ENCODE data around the gene SURF1.
"Not testable (repeated sequence)": the region's sequence is repeated elsewhere in the genome, so short reads cannot be mapped to it uniquely, and the experiment has no call there.

SURF1 gene

DNA sequence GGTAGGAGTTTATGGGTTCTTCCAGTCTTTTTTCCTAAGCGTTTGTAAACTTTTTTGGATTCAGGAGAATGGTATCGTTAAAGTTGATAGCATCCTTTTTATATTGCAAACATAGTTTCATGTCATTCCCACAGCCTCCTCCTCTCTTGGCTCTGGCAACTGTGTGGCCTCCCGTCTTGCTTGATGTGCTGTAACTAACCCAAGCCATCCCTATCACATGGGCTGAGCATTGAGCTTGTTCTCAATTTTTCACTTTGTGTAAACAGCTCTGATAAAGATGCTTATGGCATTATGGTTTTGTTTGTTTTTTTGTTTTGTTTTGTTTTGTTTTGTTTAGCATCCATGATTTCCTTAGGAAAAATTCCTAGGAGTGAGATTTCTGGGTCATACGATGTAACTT is 24.4 kb upstream of the SURF1 start:
- H3K36me3 ChIP-seq (ENCODE audit: control insufficient read depth, insufficient read depth, low read length): no peaks in the 10 kb centered on the region
- no peak overlapping the region for H3K4ac ChIP-seq (ENCODE audit: low read depth, low read length)
- no peak overlapping the region for H4K8ac ChIP-seq (ENCODE audit: low read depth, low read length)
- no peaks in the 10 kb centered on the region for H3K4me1 ChIP-seq (ENCODE audit: control insufficient read depth, low read depth, low read length)
- no peak overlapping the region for H3K9ac ChIP-seq (ENCODE audit: low read length)
- no peaks in the 10 kb centered on the region for H3K79me2 ChIP-seq (ENCODE audit: control insufficient read depth, insufficient read depth, low read length)
- H2AK5ac ChIP-seq (ENCODE audit: low read length): no peak overlapping the region
- H2BK120ac ChIP-seq (ENCODE audit: low read depth, low read length): no peak overlapping the region
- no peak overlapping the region for H2BK5ac ChIP-seq (ENCODE audit: low read length)
- H3K4me3 ChIP-seq (ENCODE audit: low read length): no peak overlapping the region
- H3K27ac ChIP-seq (ENCODE audit: low read depth, low read length): no peak overlapping the region
- H3K27me3 ChIP-seq (ENCODE audit: insufficient read depth, low read length, poor library complexity): no peaks in the 10 kb centered on the region
- DNase-seq: no peak
- no peak overlapping the region for H2BK15ac ChIP-seq (replicated peaks; ENCODE audit: low read depth)
- H3K18ac ChIP-seq (ENCODE audit: low read length): no peak overlapping the region
- H3K4me2 ChIP-seq (ENCODE audit: low read length): no peak overlapping the region
- no peak overlapping the region for H4K5ac ChIP-seq (ENCODE audit: low read length)
- no peak overlapping the region for H3K23ac ChIP-seq (ENCODE audit: low read length)
- H3K56ac ChIP-seq (ENCODE audit: low read length): no peak overlapping the region
- H3K79me1 ChIP-seq (ENCODE audit: low read length): no peaks in the 10 kb centered on the region
- WGBS (ENCODE audit: extremely low coverage, insufficient coverage, low lambda C conversion rate): no CpG with 5 or more reads among the region's 4 CpGs

DNA sequence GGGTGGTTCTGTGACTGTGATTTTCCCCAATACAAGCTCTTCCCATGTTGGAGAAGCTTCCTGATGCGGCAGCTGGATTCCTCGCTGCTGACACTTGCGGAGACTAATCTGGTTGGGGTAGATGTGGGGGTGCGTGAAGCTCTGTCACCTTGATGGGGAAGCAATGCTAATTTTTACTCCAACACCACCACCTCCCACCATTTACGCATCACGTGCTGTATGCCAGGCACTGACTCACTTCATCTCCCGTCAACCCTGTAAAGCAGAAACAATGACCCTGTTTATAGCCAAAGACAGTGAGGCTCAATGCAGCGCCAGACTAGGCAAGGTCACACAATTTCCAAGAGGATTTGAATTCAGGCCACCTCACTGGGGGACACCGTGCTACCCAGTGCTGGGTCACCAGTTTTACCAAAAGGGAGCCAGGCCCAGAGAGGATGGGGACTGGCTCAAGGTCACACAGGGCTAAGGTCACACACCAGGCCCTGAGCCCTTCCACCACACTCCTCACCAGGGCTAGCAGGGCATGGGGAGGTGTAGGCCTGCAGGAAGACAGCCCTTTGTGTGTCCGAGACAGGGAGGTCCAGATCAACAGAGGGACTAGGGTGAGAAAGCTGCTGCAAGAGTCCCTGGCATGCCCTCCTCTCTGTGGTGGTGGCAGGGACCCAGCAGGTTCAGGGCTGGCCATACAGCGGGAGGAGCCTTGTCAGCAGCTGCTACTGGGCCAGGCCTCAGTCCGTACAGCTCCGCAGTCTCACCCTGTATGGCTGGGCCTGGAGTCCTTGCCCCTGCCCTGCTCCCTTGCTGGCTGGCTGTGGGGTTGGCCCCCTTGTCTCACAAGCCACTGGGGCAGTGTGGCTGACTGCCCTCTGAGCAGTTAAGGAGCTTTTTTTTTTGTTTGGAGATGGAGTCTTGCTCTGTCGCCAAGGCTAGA is 23.1 kb upstream of the SURF1 start:
- Histone ChIP-seq H3K23ac (ENCODE audit: low read length) (no peak overlapping the region), H3K4ac (ENCODE audit: low read depth, low read length) (no peak overlapping the region), H3K79me2 (ENCODE audit: control insufficient read depth, insufficient read depth, low read length) (peaks cover 11% of the 10 kb centered on the region), H4K8ac (ENCODE audit: low read depth, low read length) (no peak overlapping the region), H3K4me2 (ENCODE audit: low read length) (no peak overlapping the region), H3K56ac (ENCODE audit: low read length) (no peak overlapping the region), H3K36me3 (ENCODE audit: control insufficient read depth, insufficient read depth, low read length) (no peaks in the 10 kb centered on the region), H2BK5ac (ENCODE audit: low read length) (no peak overlapping the region), H4K5ac (ENCODE audit: low read length) (no peak overlapping the region), H3K27me3 (ENCODE audit: insufficient read depth, low read length, poor library complexity) (no peaks in the 10 kb centered on the region), H3K18ac (ENCODE audit: low read length) (no peak overlapping the region), H3K9ac (ENCODE audit: low read length) (no peak overlapping the region), H2AK5ac (ENCODE audit: low read length) (no peak overlapping the region), H3K4me1 (ENCODE audit: control insufficient read depth, low read depth, low read length) (no peaks in the 10 kb centered on the region), H3K79me1 (ENCODE audit: low read length) (peaks cover 4% of the 10 kb centered on the region), H2BK120ac (ENCODE audit: low read depth, low read length) (no peak overlapping the region), H3K27ac (ENCODE audit: low read depth, low read length) (no peak overlapping the region), H3K4me3 (ENCODE audit: low read length) (no peak overlapping the region), H2BK15ac (replicated peaks; ENCODE audit: low read depth) (no peak overlapping the region)
- no CpG with 5 or more reads among the region's 14 CpGs for WGBS (ENCODE audit: extremely low coverage, insufficient coverage, low lambda C conversion rate)
- DNase-seq: no peak

DNA sequence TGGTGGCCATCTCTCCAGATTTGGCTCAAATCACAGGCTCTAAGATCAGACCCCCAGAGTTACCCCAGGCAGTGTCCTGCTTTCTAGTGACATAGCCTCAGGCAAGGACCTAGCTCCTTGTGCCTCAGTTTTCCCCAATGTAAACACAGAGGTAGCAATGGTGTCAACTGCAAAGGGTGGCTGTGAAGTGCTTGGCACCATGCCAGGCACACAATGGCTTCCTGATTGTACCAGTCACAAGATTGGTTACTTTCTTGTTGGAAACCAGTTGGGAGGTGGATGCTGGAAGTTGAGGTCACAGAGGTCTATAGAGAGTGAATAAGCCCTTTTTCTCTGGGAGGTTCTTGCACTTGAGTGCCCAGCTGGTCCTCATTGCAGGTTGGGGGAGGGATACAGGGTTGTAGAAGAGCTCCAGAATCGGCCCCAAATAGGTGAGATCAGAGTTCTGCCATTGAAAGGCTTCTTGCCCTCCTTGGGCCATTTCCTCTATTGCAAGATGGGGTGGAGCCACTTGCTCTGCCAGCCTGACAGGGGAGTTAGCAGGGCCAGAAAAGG is 22.2 kb upstream of the SURF1 start:
- Histone ChIP-seq H3K23ac (ENCODE audit: low read length) (no peak overlapping the region), H3K27me3 (ENCODE audit: insufficient read depth, low read length, poor library complexity) (no peaks in the 10 kb centered on the region), H3K79me1 (ENCODE audit: low read length) (peaks cover 5% of the 10 kb centered on the region), H3K18ac (ENCODE audit: low read length) (no peak overlapping the region), H3K36me3 (ENCODE audit: control insufficient read depth, insufficient read depth, low read length) (peaks cover 1% of the 10 kb centered on the region), H2BK15ac (replicated peaks; ENCODE audit: low read depth) (no peak overlapping the region), H2AK5ac (ENCODE audit: low read length) (no peak overlapping the region), H4K5ac (ENCODE audit: low read length) (no peak overlapping the region), H3K4me1 (ENCODE audit: control insufficient read depth, low read depth, low read length) (no peaks in the 10 kb centered on the region), H3K56ac (ENCODE audit: low read length) (no peak overlapping the region), H3K4me2 (ENCODE audit: low read length) (no peak overlapping the region), H2BK5ac (ENCODE audit: low read length) (no peak overlapping the region), H3K9ac (ENCODE audit: low read length) (no peak overlapping the region), H4K8ac (ENCODE audit: low read depth, low read length) (no peak overlapping the region), H3K27ac (ENCODE audit: low read depth, low read length) (no peak overlapping the region), H2BK120ac (ENCODE audit: low read depth, low read length) (no peak overlapping the region), H3K4me3 (ENCODE audit: low read length) (no peak overlapping the region), H3K4ac (ENCODE audit: low read depth, low read length) (no peak overlapping the region), H3K79me2 (ENCODE audit: control insufficient read depth, insufficient read depth, low read length) (peaks cover 16% of the 10 kb centered on the region)
- no peak for DNase-seq
- WGBS (ENCODE audit: extremely low coverage, insufficient coverage, low lambda C conversion rate): no CpG with 5 or more reads among the region's 1 CpG

DNA sequence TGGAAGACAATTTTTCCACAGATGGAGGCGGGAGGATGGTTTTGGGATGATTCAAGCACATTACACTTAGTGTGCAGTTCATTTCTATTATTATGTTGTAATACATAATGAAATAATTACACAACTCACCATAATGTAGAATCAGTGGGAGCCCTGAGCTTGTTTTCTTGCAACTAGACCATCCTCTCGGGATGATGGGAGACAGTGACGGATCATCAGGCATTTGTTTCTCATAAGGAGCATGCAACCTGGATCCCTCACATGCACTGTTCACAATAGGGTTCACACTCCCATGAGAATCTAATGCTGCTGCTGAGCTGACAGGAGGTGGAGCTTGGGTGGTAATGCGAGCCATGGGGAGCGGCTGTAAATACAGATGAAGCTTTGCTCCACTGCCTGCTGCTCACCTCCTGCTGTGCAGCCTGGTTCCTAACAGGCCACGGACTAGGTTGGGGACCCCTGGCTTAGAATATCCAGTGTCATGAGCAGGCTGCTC is 21.5 kb upstream of the SURF1 start:
- no peak overlapping the region for H3K23ac ChIP-seq (ENCODE audit: low read length)
- H3K9ac ChIP-seq (ENCODE audit: low read length): no peak overlapping the region
- no peak overlapping the region for H4K5ac ChIP-seq (ENCODE audit: low read length)
- H4K8ac ChIP-seq (ENCODE audit: low read depth, low read length): no peak overlapping the region
- no peak overlapping the region for H3K4me2 ChIP-seq (ENCODE audit: low read length)
- no peak overlapping the region for H3K4me3 ChIP-seq (ENCODE audit: low read length)
- H3K4ac ChIP-seq (ENCODE audit: low read depth, low read length): no peak overlapping the region
- no peak overlapping the region for H3K27ac ChIP-seq (ENCODE audit: low read depth, low read length)
- H2BK15ac ChIP-seq (replicated peaks; ENCODE audit: low read depth): no peak overlapping the region
- no peak overlapping the region for H3K56ac ChIP-seq (ENCODE audit: low read length)
- H2AK5ac ChIP-seq (ENCODE audit: low read length): no peak overlapping the region
- no peak overlapping the region for H2BK5ac ChIP-seq (ENCODE audit: low read length)
- H3K36me3 ChIP-seq (ENCODE audit: control insufficient read depth, insufficient read depth, low read length): peaks cover 2% of the 10 kb centered on the region
- no peak for DNase-seq
- H3K18ac ChIP-seq (ENCODE audit: low read length): no peak overlapping the region
- H3K79me1 ChIP-seq (ENCODE audit: low read length): peaks cover 9% of the 10 kb centered on the region
- no peaks in the 10 kb centered on the region for H3K27me3 ChIP-seq (ENCODE audit: insufficient read depth, low read length, poor library complexity)
- H3K4me1 ChIP-seq (ENCODE audit: control insufficient read depth, low read depth, low read length): no peaks in the 10 kb centered on the region
- H3K79me2 ChIP-seq (ENCODE audit: control insufficient read depth, insufficient read depth, low read length): peaks cover 22% of the 10 kb centered on the region
- WGBS (ENCODE audit: extremely low coverage, insufficient coverage, low lambda C conversion rate): no CpG with 5 or more reads among the region's 6 CpGs
- H2BK120ac ChIP-seq (ENCODE audit: low read depth, low read length): no peak overlapping the region

- H2BK120ac ChIP-seq (ENCODE audit: low read depth, low read length); H3K56ac ChIP-seq (ENCODE audit: low read length); H3K23ac ChIP-seq (ENCODE audit: low read length); H4K8ac ChIP-seq (ENCODE audit: low read depth, low read length); H4K5ac ChIP-seq (ENCODE audit: low read length); H3K27ac ChIP-seq (ENCODE audit: low read depth, low read length); H2BK5ac ChIP-seq (ENCODE audit: low read length); H2AK5ac ChIP-seq (ENCODE audit: low read length); H3K4me1 ChIP-seq (ENCODE audit: control insufficient read depth, low read depth, low read length); H3K27me3 ChIP-seq (ENCODE audit: insufficient read depth, low read length, poor library complexity); H3K4me3 ChIP-seq (ENCODE audit: low read length); H3K9ac ChIP-seq (ENCODE audit: low read length); DNase-seq; H3K36me3 ChIP-seq (ENCODE audit: control insufficient read depth, insufficient read depth, low read length); H3K4ac ChIP-seq (ENCODE audit: low read depth, low read length); H3K4me2 ChIP-seq (ENCODE audit: low read length); H3K18ac ChIP-seq (ENCODE audit: low read length); H2BK15ac ChIP-seq (replicated peaks; ENCODE audit: low read depth): not testable (repeated sequence)
- WGBS (ENCODE audit: extremely low coverage, insufficient coverage, low lambda C conversion rate): no CpG with 5 or more reads among the region's 14 CpGs
- Histone ChIP-seq H3K79me2 (ENCODE audit: control insufficient read depth, insufficient read depth, low read length) (peaks cover 26% of the 10 kb centered on the region), H3K79me1 (ENCODE audit: low read length) (peaks cover 14% of the 10 kb centered on the region)
Measured at GRCh38 chr9:133377280-133377679, 21.0 kb upstream of the SURF1 start.

Data from mesendoderm (in vitro differentiated cells).